Inflammatory macrophage treated with lipopolysaccharide for 4 hours (primary cell): ENCODE results near the gene PRTG.
"Not testable (repeated sequence)": the region's sequence is repeated elsewhere in the genome, so short reads cannot be mapped to it uniquely, and the experiment has no call there.

ENCODE experiments used
- DNase-seq: peaks from one replicate; pipeline ENCODE4 v3.0.0-alpha.2; 2020

PRTG gene

GRCh38 chr15:55741833-55742497, 987 bp downstream of the PRTG start:
- no peak for DNase-seq

- DNase-seq: no peak
Observed at GRCh38 chr15:55740981-55741832, 1.7 kb downstream of the PRTG start.

- DNase-seq: no peak
Observed at GRCh38 chr15:55740359-55740878, 2.5 kb downstream of the PRTG start.

GRCh38 chr15:55739641-55740040, 3.3 kb downstream of the PRTG start:
- DNase-seq: no peak

GRCh38 chr15:55738715-55739114, 4.2 kb downstream of the PRTG start:
- DNase-seq: no peak

GRCh38 chr15:55737373-55737772, 5.6 kb downstream of the PRTG start:
- no peak for DNase-seq

- no peak for DNase-seq
Observed at GRCh38 chr15:55736756-55737155, 6.2 kb downstream of the PRTG start.

GRCh38 chr15:55734641-55735040, 8.3 kb downstream of the PRTG start:
- DNase-seq: no peak

- not testable (repeated sequence) for DNase-seq
Observed at GRCh38 chr15:55733461-55733860, 9.5 kb downstream of the PRTG start.

- DNase-seq: peak; percentile 26
Observed at GRCh38 chr15:55721554-55722185, 21.3 kb downstream of the PRTG start.

- DNase-seq: no peak
Observed at GRCh38 chr15:55715355-55716076, 27.4 kb downstream of the PRTG start.

GRCh38 chr15:55714064-55714463, 28.9 kb downstream of the PRTG start:
- DNase-seq: no peak

GRCh38 chr15:55712363-55712762, 30.6 kb downstream of the PRTG start:
- no peak for DNase-seq

GRCh38 chr15:55710286-55710685, 32.7 kb downstream of the PRTG start:
- DNase-seq: no peak

GRCh38 chr15:55709458-55709857, 33.5 kb downstream of the PRTG start:
- no peak for DNase-seq

- no peak for DNase-seq
Observed at GRCh38 chr15:55708720-55709119, 34.2 kb downstream of the PRTG start.

GRCh38 chr15:55707951-55708350, 35.0 kb downstream of the PRTG start:
- DNase-seq: no peak

- no peak for DNase-seq
Observed at GRCh38 chr15:55707518-55707917, 35.4 kb downstream of the PRTG start.

GRCh38 chr15:55703873-55704301, 39.1 kb downstream of the PRTG start:
- no peak for DNase-seq

- no peak for DNase-seq
Observed at GRCh38 chr15:55700876-55701275, 42.1 kb downstream of the PRTG start.

- no peak for DNase-seq
Observed at GRCh38 chr15:55698653-55699052, 44.3 kb downstream of the PRTG start.

- DNase-seq: no peak
Observed at GRCh38 chr15:55696221-55696620, 46.7 kb downstream of the PRTG start.

GRCh38 chr15:55695432-55695831, 47.5 kb downstream of the PRTG start:
- no peak for DNase-seq
